ENCODE measurements around the gene CTAGE6. TPM values are rescaled to one million over a fixed set of nuclear protein-coding genes. Genes with fewer than 3 reads are reported as not detected.
"Not testable (repeated sequence)": the region's sequence is repeated elsewhere in the genome, so short reads cannot be mapped to it uniquely, and the experiment has no call there.

Gene CTAGE6, protein sequence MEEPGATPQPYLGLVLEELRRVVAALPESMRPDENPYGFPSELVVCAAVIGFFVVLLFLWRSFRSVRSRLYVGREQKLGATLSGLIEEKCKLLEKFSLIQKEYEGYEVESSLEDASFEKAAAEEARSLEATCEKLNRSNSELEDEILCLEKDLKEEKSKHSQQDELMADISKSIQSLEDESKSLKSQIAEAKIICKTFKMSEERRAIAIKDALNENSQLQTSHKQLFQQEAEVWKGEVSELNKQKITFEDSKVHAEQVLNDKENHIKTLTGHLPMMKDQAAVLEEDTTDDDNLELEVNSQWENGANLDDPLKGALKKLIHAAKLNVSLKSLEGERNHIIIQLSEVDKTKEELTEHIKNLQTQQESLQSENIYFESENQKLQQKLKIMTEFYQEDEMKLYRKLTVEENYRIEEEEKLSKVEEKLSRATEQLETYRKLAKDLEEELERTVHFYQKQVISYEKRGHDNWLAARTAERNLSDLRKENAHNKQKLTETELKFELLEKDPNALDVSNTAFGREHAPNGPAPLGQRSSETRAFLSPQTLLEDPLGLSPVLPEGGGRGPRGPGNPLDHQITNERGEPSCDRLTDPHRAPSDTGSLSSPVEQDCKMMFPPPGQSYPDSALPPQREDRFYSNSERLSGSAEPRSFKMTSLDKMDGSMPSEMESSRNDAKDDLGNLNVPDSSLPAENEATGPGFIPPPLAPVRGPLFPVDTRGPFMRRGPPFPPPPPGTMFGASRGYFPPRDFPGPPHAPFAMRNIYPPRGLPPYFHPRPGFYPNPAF
- total RNA-seq, result under 1 TPM; 0.42 to 0.92 TPM

- H3K27ac Mint-ChIP-seq; H3K9me3 Mint-ChIP-seq; H3K4me1 Mint-ChIP-seq; POLR2A ChIA-PET; H3K27me3 Mint-ChIP-seq; CTCF ChIA-PET; H3K36me3 Mint-ChIP-seq (ENCODE audit: low read depth); DNase-seq; H3K4me3 Mint-ChIP-seq: not testable (repeated sequence)
Observed at GRCh38 chr7:143757596-143757995, at the start of gene CTAGE6. Gene CTAGE6 (minus strand): TSS chr7:143757696. CDS start chr7:143757658, 38 bp downstream.

GRCh38 chr7:143806664-143807071 is 49.2 kb upstream of the CTAGE6 start:
- H3K4me1 Mint-ChIP-seq; H3K27me3 Mint-ChIP-seq; H3K4me3 Mint-ChIP-seq; POLR2A ChIA-PET; CTCF ChIA-PET; H3K9me3 Mint-ChIP-seq; H3K36me3 Mint-ChIP-seq (ENCODE audit: low read depth); H3K27ac Mint-ChIP-seq; DNase-seq: not testable (repeated sequence)

DNA sequence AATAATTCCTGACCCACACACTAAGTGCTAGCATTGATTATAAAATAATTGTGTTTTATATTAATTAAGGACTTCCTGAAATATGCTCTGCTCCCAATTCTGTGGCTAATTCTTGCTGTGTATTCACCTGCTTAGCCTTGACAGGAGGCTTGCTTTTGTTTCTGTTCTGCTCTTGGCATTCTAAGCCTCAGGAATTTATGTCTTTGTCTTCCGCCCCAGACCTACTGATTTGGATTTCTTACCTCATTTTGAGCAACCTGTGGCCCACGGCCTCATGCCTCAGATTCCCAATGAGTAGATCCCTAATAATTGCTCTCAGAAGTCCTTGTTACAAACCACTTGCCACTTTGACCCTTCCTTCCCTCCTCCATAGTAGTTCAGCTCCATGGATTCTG is 40.4 kb upstream of the CTAGE6 start:
- DNase-seq; H3K27ac Mint-ChIP-seq; CTCF ChIA-PET; H3K4me3 Mint-ChIP-seq; POLR2A ChIA-PET; H3K9me3 Mint-ChIP-seq; H3K27me3 Mint-ChIP-seq; H3K36me3 Mint-ChIP-seq (ENCODE audit: low read depth); H3K4me1 Mint-ChIP-seq: not testable (repeated sequence)

DNA sequence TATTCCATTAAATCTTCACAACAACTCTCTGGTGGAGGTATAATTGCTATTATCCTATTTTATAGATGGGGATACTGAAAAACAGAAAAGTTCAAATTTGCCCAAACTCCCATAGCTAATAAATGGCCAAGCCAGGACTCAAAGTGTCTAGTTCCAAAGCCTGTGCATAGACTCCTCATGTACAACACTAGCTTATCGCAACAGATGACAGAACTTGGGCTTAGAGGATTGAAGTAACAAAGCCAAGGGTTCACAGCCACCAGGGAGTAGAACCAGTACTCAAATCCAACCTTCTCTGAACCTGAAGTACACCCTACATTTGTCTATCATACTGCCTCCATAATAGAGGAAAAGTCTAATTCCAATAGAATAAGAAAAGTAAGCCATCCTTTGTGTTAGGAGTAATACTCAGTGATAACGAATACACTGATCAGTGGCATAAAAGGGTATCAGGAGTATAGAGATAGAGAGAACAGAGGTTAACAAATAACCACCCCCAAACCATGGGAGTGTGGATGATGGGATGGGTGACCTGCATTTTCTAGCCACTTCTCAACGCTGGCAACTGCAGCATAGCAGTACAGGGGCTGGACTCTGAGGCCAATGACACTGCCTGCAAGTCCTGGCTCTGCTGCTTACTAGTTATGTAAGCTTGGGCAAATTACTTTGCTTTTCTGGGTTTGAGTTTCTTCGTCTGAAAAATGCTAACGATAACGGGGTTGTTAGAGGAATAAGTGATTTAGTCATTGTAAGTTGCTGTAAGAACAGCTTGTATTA is 39.8 kb upstream of the CTAGE6 start:
- POLR2A ChIA-PET; DNase-seq; H3K36me3 Mint-ChIP-seq (ENCODE audit: low read depth); CTCF ChIA-PET; H3K9me3 Mint-ChIP-seq; H3K27ac Mint-ChIP-seq; H3K4me1 Mint-ChIP-seq; H3K27me3 Mint-ChIP-seq; H3K4me3 Mint-ChIP-seq: not testable (repeated sequence)

- H3K4me3 Mint-ChIP-seq; H3K27ac Mint-ChIP-seq; H3K4me1 Mint-ChIP-seq; H3K27me3 Mint-ChIP-seq; CTCF ChIA-PET; DNase-seq; H3K36me3 Mint-ChIP-seq (ENCODE audit: low read depth); H3K9me3 Mint-ChIP-seq; POLR2A ChIA-PET: not testable (repeated sequence)
Observed at GRCh38 chr7:143795653-143796052, 38.2 kb upstream of the CTAGE6 start.

GRCh38 chr7:143792633-143793032 is 35.1 kb upstream of the CTAGE6 start:
- DNase-seq; CTCF ChIA-PET; H3K27ac Mint-ChIP-seq; H3K36me3 Mint-ChIP-seq (ENCODE audit: low read depth); H3K27me3 Mint-ChIP-seq; POLR2A ChIA-PET; H3K4me3 Mint-ChIP-seq; H3K4me1 Mint-ChIP-seq; H3K9me3 Mint-ChIP-seq: not testable (repeated sequence)

GRCh38 chr7:143785415-143786182 is 28.1 kb upstream of the CTAGE6 start:
- H3K4me1 Mint-ChIP-seq; CTCF ChIA-PET; H3K36me3 Mint-ChIP-seq (ENCODE audit: low read depth); H3K27me3 Mint-ChIP-seq; DNase-seq; H3K4me3 Mint-ChIP-seq; H3K9me3 Mint-ChIP-seq; POLR2A ChIA-PET; H3K27ac Mint-ChIP-seq: not testable (repeated sequence)

DNA sequence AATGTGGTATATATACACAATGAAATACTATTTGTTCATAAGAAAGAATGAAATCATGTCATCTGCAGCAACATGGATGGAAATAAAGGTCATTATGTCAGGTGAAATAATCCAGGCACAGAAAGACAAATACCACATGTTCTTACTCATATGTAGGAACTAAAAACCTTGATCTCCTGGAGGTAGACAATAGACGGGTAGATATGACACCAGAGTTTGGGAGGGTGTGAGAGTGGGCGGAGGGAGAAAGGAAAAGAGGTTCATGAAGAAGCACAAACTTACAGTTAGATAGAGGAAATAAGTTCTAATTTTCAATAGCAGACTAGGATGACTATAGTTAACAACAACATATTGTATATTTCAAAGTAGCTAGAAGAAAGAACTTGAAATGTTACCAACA is 22.1 kb upstream of the CTAGE6 start:
- H3K36me3 Mint-ChIP-seq (ENCODE audit: low read depth); POLR2A ChIA-PET; DNase-seq; H3K27ac Mint-ChIP-seq; H3K9me3 Mint-ChIP-seq; CTCF ChIA-PET; H3K4me1 Mint-ChIP-seq; H3K27me3 Mint-ChIP-seq; H3K4me3 Mint-ChIP-seq: not testable (repeated sequence)

GRCh38 chr7:143772738-143773468 is 15.4 kb upstream of the CTAGE6 start:
- H3K4me3 Mint-ChIP-seq; H3K27me3 Mint-ChIP-seq; H3K9me3 Mint-ChIP-seq; DNase-seq; POLR2A ChIA-PET; H3K27ac Mint-ChIP-seq; CTCF ChIA-PET; H3K36me3 Mint-ChIP-seq (ENCODE audit: low read depth); H3K4me1 Mint-ChIP-seq: not testable (repeated sequence)

DNA sequence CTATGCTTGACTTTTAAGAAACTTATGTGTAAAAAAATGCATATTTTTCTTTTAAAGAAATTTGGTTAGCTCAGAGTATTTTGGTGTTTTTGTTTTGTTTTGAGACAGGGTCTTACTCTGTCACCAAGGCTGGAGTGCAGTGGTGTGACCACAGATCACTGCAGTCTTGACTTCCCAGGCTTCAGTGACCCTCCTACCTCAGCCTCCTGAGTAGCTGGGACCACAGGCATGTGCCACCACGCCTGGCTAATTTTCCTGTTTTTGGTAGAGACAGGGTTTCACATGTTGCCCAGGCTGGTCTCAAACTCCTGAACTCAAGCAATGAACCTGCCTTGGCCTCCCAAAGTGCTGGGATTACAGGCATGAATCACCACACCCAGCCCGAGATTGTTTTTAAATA is 10.0 kb upstream of the CTAGE6 start:
- H3K4me1 Mint-ChIP-seq; H3K4me3 Mint-ChIP-seq; CTCF ChIA-PET; H3K27me3 Mint-ChIP-seq; H3K36me3 Mint-ChIP-seq (ENCODE audit: low read depth); POLR2A ChIA-PET; H3K27ac Mint-ChIP-seq; H3K9me3 Mint-ChIP-seq; DNase-seq: not testable (repeated sequence)

DNA sequence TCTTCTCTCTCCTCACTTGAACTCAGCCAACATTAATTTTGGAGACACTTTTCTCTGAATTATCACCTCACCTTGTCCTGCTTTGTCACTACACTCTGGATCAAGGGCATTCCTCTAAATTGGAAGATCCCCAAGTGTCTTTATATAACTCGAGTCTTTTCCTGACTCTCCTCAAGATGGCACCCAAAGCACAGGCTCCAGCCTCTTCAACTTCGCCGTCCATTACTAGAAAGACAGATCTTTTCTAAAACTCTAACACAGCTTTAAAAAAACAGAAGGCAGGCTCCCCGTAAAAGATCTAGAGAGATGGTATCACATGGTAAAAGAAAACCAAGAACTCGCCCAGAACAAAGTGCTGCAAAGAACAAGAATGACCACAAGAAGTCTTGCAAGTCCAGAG is 8.2 kb upstream of the CTAGE6 start:
- H3K9me3 Mint-ChIP-seq; H3K36me3 Mint-ChIP-seq (ENCODE audit: low read depth); H3K27ac Mint-ChIP-seq; H3K27me3 Mint-ChIP-seq; DNase-seq; H3K4me3 Mint-ChIP-seq; CTCF ChIA-PET; POLR2A ChIA-PET; H3K4me1 Mint-ChIP-seq: not testable (repeated sequence)

DNA sequence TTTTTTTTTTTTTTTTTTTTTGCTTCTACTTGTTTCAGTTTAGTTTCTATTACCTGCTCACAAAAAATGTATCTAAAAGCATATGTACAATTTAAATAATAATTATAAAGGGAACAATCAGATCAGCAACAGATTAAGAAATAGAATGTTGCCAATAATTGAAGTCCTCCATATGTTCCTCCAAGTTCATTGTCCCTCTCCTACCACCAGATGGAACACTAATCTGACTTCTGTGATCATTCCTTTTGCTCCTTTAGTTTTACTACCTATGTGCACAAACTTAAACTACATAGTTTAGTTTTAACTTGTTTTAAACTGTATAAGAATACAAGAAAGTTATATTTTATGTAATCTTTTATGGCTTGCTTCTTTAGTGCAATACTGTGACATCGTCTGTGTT is 5.6 kb upstream of the CTAGE6 start:
- H3K4me3 Mint-ChIP-seq; H3K27me3 Mint-ChIP-seq; CTCF ChIA-PET; DNase-seq; POLR2A ChIA-PET; H3K27ac Mint-ChIP-seq; H3K4me1 Mint-ChIP-seq; H3K9me3 Mint-ChIP-seq; H3K36me3 Mint-ChIP-seq (ENCODE audit: low read depth): not testable (repeated sequence)

Data from activated CD4-positive, alpha-beta T cell treated with anti-CD3 and anti-CD28 coated beads, Interleukin-2, amount 10 ng/mL, durations not matched to agents 7 days and 5 days (primary cell).